Calu3 (cell line): Measurements from ENCODE around the gene ZNF343. TPM values are rescaled to one million over a fixed set of nuclear protein-coding genes. Genes with fewer than 3 reads are reported as not detected.
"Not testable (repeated sequence)": the region's sequence is repeated elsewhere in the genome, so short reads cannot be mapped to it uniquely, and the experiment has no call there.

Experiments
- BruUV-seq: library from RNA; stranded (reverse); fragments of 400-500 nt; replicated peaks from 2 replicates; lab custom pipeline; 2021; lab: Mats Ljungman, UMichigan
- CTCF ChIA-PET: fragments of 300-600 bp; sonication (Branson Sonifier 250); formaldehyde crosslinking; loops from one replicate; lab custom pipeline; 2022; ENCODE audit warnings: antibody characterized with exemption; lab: Charles Lee
- DNase-seq: peaks from one replicate; pipeline ENCODE4 v3.0.0; 2022
- H3K27ac Mint-ChIP-seq: one replicate; pipeline ENCODE4 v1.8.0; 2022; ENCODE audit warnings: mixed read lengths; ENCODE audit not compliant: unreplicated experiment
- H3K27me3 Mint-ChIP-seq: one replicate; pipeline ENCODE4 v1.8.0; 2022; ENCODE audit warnings: mixed read lengths; ENCODE audit not compliant: unreplicated experiment
- H3K36me3 Mint-ChIP-seq: one replicate; pipeline ENCODE4 v1.8.0; 2022; ENCODE audit warnings: mild to moderate bottlenecking, moderate library complexity, mixed read lengths; ENCODE audit not compliant: insufficient read depth, unreplicated experiment
- H3K4me1 Mint-ChIP-seq: one replicate; pipeline ENCODE4 v1.8.0; 2022; ENCODE audit warnings: mild to moderate bottlenecking, low read depth, mixed read lengths; ENCODE audit not compliant: unreplicated experiment
- H3K4me3 Mint-ChIP-seq: one replicate; pipeline ENCODE4 v1.8.0; 2022; ENCODE audit warnings: mild to moderate bottlenecking, low read depth, moderate library complexity, mixed read lengths; ENCODE audit not compliant: unreplicated experiment
- H3K9me3 Mint-ChIP-seq: one replicate; pipeline ENCODE4 v1.8.0; 2022; ENCODE audit warnings: low read depth, mixed read lengths; ENCODE audit not compliant: unreplicated experiment
- CTCF ChIP-seq: fragments of 200-600 bp; IDR thresholded peaks from one replicate; pipeline ENCODE4 v1.8.0; 2022; ENCODE audit warnings: antibody characterized with exemption; ENCODE audit not compliant: unreplicated experiment
- intact Hi-C: fragments of 100-400 bp; cut with micrococcal nuclease; formaldehyde crosslinking; loops from one replicate; pipeline ENCODE4 v1.10.0; 2022; ENCODE audit not compliant: unreplicated experiment
- total RNA-seq: library from RNA; stranded (reverse); gene quantifications from 2 replicates; pipeline ENCODE4 v1.2.3, GENCODE V29; 2022

Gene ZNF343
- total RNA-seq, 1 experiment from 2014 or later, result 6.5 TPM

- H3K4me3 Mint-ChIP-seq, result peak overlapping the region; percentile 87
- no TSS peak for BruUV-seq
- peak; percentile 88 for TF ChIP-seq CTCF
- no peaks in the 10 kb centered on the region for H3K9me3 Mint-ChIP-seq
- intact Hi-C loops, result loop anchor here (5.0 kb wide), 1 partner anchor 108 kb away; no protein-coding TSS in a partner anchor
- peak; percentile 84 for DNase-seq
- CTCF ChIA-PET, result interaction anchor here (0.6 to 1.2 kb wide), 6 partner anchors 90 to 1162 kb away, joined by 3 to 8 read pairs (median 4); no protein-coding TSS in a partner anchor
- peaks cover 41% of the 10 kb centered on the region for H3K27me3 Mint-ChIP-seq
- no peak overlapping the region for H3K27ac Mint-ChIP-seq
- H3K36me3 Mint-ChIP-seq, result peaks cover 11% of the 10 kb centered on the region
- H3K4me1 Mint-ChIP-seq, result no peaks in the 10 kb centered on the region
Observed at GRCh38 chr20:2523919-2524708, 15.4 kb upstream of the ZNF343 start.

GRCh38 chr20:2522826-2523429 lies 14.2 kb upstream of the ZNF343 start:
- peaks cover 29% of the 10 kb centered on the region for H3K27me3 Mint-ChIP-seq
- H3K4me1 Mint-ChIP-seq, DNase-seq, H3K27ac Mint-ChIP-seq, H3K9me3 Mint-ChIP-seq, H3K4me3 Mint-ChIP-seq, BruUV-seq: not testable (repeated sequence)
- intact Hi-C loops, result loop anchor here (5.0 kb wide), 1 partner anchor 109 kb away; no protein-coding TSS in a partner anchor
- peaks cover 11% of the 10 kb centered on the region for H3K36me3 Mint-ChIP-seq
- CTCF ChIA-PET, result interaction anchor here (0.6 to 0.7 kb wide), 3 partner anchors 92 to 308 kb away, joined by 3 read pairs; no protein-coding TSS in a partner anchor

- Mint-ChIP-seq H3K9me3 (no peaks in the 10 kb centered on the region), H3K4me3 (no peak overlapping the region), H3K27me3 (peaks cover 16% of the 10 kb centered on the region), H3K4me1 (no peaks in the 10 kb centered on the region), H3K36me3 (peaks cover 11% of the 10 kb centered on the region), H3K27ac (no peak overlapping the region)
- DNase-seq, result peak; percentile 64
- intact Hi-C loops, result loop anchor here (1.0 to 5.0 kb wide), 2 partner anchors 111 to 126 kb away; no protein-coding TSS in a partner anchor
- TF ChIP-seq CTCF, result peak; percentile 47
- BruUV-seq, result no TSS peak
- CTCF ChIA-PET, result interaction anchor here (0.6 kb wide), 1 partner anchor 110 kb away, joined by 5 read pairs; no protein-coding TSS in a partner anchor
Observed at GRCh38 chr20:2521369-2522305, 12.9 kb upstream of the ZNF343 start.

- H3K27ac Mint-ChIP-seq, result no peak overlapping the region
- H3K4me1 Mint-ChIP-seq, result no peaks in the 10 kb centered on the region
- intact Hi-C loops, result loop anchor here (1.0 to 5.0 kb wide), 2 partner anchors 112 to 127 kb away; no protein-coding TSS in a partner anchor
- H3K4me3 Mint-ChIP-seq, result no peak overlapping the region
- CTCF ChIA-PET, result no interaction called here
- H3K27me3 Mint-ChIP-seq, result peaks cover 15% of the 10 kb centered on the region
- no peak for TF ChIP-seq CTCF
- peaks cover 11% of the 10 kb centered on the region for H3K36me3 Mint-ChIP-seq
- no TSS peak for BruUV-seq
- no peaks in the 10 kb centered on the region for H3K9me3 Mint-ChIP-seq
- DNase-seq, result no peak
Observed at GRCh38 chr20:2520617-2521016, 11.9 kb upstream of the ZNF343 start.
